Keratinocyte (primary cell): Measurements from ENCODE around the gene CLOCK.

Source experiments
- CTCF ChIP-seq, 3 experiments: IDR thresholded peaks in 1 of 3; conservative IDR thresholded peaks in 1 of 3; optimal IDR thresholded peaks in 1 of 3; 2 replicates in 2 of 3; 3 replicates in 1 of 3; pipeline versions ENCODE3 to v1.5.1; 2011; ENCODE audit warnings: low read length in 3 of 3, mild to moderate bottlenecking in 3 of 3, moderate library complexity in 2 of 3, control low read depth in 1 of 3, inconsistent platforms in 1 of 3; ENCODE audit not compliant: insufficient read depth in 2 of 3; ENCODE audit errors: extremely low read depth in 1 of 3
- EZH2 ChIP-seq: IDR thresholded peaks from one replicate; pipeline ENCODE4 v1.6.1; 2012; ENCODE audit warnings: inconsistent platforms, mild to moderate bottlenecking, low read length, moderate library complexity

GRCh38 chr4:55381502-55381901, 165.2 kb downstream of the CLOCK start:
- TF ChIP-seq CTCF (optimal IDR thresholded peaks at IDR 0.05 in 1 of 3, IDR thresholded peaks at IDR 0.05 in 1 of 3, conservative IDR thresholded peaks at IDR 0.05 in 1 of 3; ENCODE audit: extremely low read depth in 1 of 3, insufficient read depth in 2 of 3, low read length in 3 of 3) (no peak), EZH2 (no peak)
